H1 (cell line): ENCODE results near the gene LRRC3B. TPM values are rescaled to one million over a fixed set of nuclear protein-coding genes. Genes with fewer than 3 reads are reported as not detected.
A peak's percentile ranks its signal among the peaks of the same experiment; 100 is the strongest.

Source experiments
- CTCF ChIA-PET: fragments of 300-600 bp; sonication (Branson Sonifier 250); formaldehyde crosslinking; loops from one replicate; lab custom pipeline; 2021; ENCODE audit not compliant: partially characterized antibody; lab: Charles Lee
- POLR2A ChIA-PET: fragments of 300-600 bp; sonication (Branson Sonifier 250); formaldehyde crosslinking; loops from one replicate; lab custom pipeline; 2021; ENCODE audit warnings: inconsistent platforms; ENCODE audit not compliant: partially characterized antibody; lab: Charles Lee
- DNase-seq, 2 experiments: peaks; one replicate each; pipeline versions ENCODE4 v3.0.0 to v3.0.0-alpha.2; 2010 to 2022; ENCODE audit warnings: low spot score in 2 of 2, low read depth in 1 of 2, mixed read lengths in 1 of 2
- FAIRE-seq: peaks from 2 replicates; lab custom pipeline; 2011; peaks lifted over from hg19 to GRCh38; lab: Jason Lieb, UNC
- H2AFZ ChIP-seq: 2 replicates; pipeline ENCODE4 v1.8.1; 2012; ENCODE audit warnings: low read length, inconsistent platforms
- H2AK5ac ChIP-seq: 2 replicates; pipeline ENCODE4 v1.6.1; 2013; ENCODE audit warnings: low read depth, low read length
- H2BK120ac ChIP-seq: replicated peaks from 2 replicates; pipeline ENCODE3; 2013; ENCODE audit warnings: low read depth, low read length, inconsistent platforms
- H2BK12ac ChIP-seq: 2 replicates; pipeline ENCODE4 v1.6.1; 2013; ENCODE audit warnings: low read depth, low read length
- H2BK15ac ChIP-seq: 2 replicates; pipeline ENCODE4 v1.6.1; 2013; ENCODE audit warnings: low read length
- H2BK20ac ChIP-seq: 2 replicates; pipeline ENCODE4 v1.6.1; 2013; ENCODE audit warnings: low read length
- H2BK5ac ChIP-seq: 2 replicates; pipeline ENCODE4 v1.6.1; 2013; ENCODE audit warnings: low read depth, low read length
- H3K14ac ChIP-seq: 2 replicates; pipeline ENCODE4 v1.6.1; 2013; ENCODE audit warnings: inconsistent platforms; ENCODE audit not compliant: insufficient read length
- H3K18ac ChIP-seq: 2 replicates; pipeline ENCODE4 v1.6.1; 2013; ENCODE audit warnings: low read length; ENCODE audit errors: extremely low read depth
- H3K23ac ChIP-seq: 2 replicates; pipeline ENCODE4 v1.6.1; 2013; ENCODE audit warnings: inconsistent platforms; ENCODE audit not compliant: insufficient read length
- H3K23me2 ChIP-seq: 2 replicates; pipeline ENCODE4 v1.6.1; 2013; ENCODE audit warnings: low read depth, low read length
- H3K27ac ChIP-seq: 2 replicates; pipeline ENCODE4 v1.6.1; 2011; ENCODE audit warnings: low read depth, low read length, inconsistent platforms
- H3K27me3 ChIP-seq, 4 experiments: replicated peaks in 1 of 4; 1 replicate in 1 of 4; 2 replicates in 3 of 4; pipeline versions ENCODE4 v1.6.1 to v1.8.1; 2011 to 2013; ENCODE audit warnings: low read length in 3 of 4, mild to moderate bottlenecking in 3 of 4, inconsistent platforms in 2 of 4, mixed read lengths in 2 of 4, moderate library complexity in 1 of 4; ENCODE audit not compliant: control insufficient read depth in 3 of 4, insufficient read depth in 3 of 4; ENCODE audit errors: extremely low read depth in 1 of 4
- H3K36me3 ChIP-seq, 4 experiments: 2 replicates each; pipeline versions ENCODE4 v1.6.1 to v1.8.1; 2011 to 2013; ENCODE audit warnings: mild to moderate bottlenecking in 4 of 4, low read length in 3 of 4, moderate library complexity in 2 of 4, control low read depth in 1 of 4, inconsistent platforms in 1 of 4; ENCODE audit not compliant: insufficient read depth in 4 of 4, control insufficient read depth in 2 of 4
- H3K4ac ChIP-seq: replicated peaks from 2 replicates; pipeline ENCODE3; 2013; ENCODE audit warnings: low read length, low read depth, mixed read lengths, inconsistent platforms; ENCODE audit not compliant: insufficient read length
- H3K4me1 ChIP-seq, 4 experiments: replicated peaks in 1 of 4; 1 replicate in 1 of 4; 2 replicates in 3 of 4; pipeline versions ENCODE4 v1.6.1 to v1.8.1; 2011 to 2013; ENCODE audit warnings: low read length in 3 of 4, inconsistent platforms in 2 of 4, mixed read lengths in 1 of 4; ENCODE audit not compliant: insufficient read depth in 4 of 4, control insufficient read depth in 3 of 4
- H3K4me2 ChIP-seq, 2 experiments: 2 replicates each; pipeline versions ENCODE4 v1.6.1 to v1.8.1; 2011 to 2013; ENCODE audit warnings: low read depth in 2 of 2, low read length in 2 of 2, control low read depth in 1 of 2, inconsistent platforms in 1 of 2, mild to moderate bottlenecking in 1 of 2; ENCODE audit not compliant: insufficient read depth in 1 of 2
- H3K4me3 ChIP-seq, 4 experiments: fragments of 200-600, 300-600 bp in 1 of 4; sonication (generic), shearing (Covaris generic), sonication (Bioruptor Twin) in 1 of 4; 2 replicates each; pipeline versions ENCODE4 v1.5.1 to v1.8.1; 2011 to 2016; ENCODE audit warnings: low read length in 4 of 4, low read depth in 3 of 4, control low read depth in 2 of 4, inconsistent platforms in 2 of 4, mild to moderate bottlenecking in 2 of 4, mixed read lengths in 1 of 4, moderate library complexity in 1 of 4; ENCODE audit not compliant: insufficient read depth in 2 of 4; ENCODE audit errors: extremely low read depth in 1 of 4
- H3K56ac ChIP-seq: replicated peaks from 2 replicates; pipeline ENCODE3; 2013; ENCODE audit warnings: low read depth, mild to moderate bottlenecking, mixed read lengths, low read length, inconsistent platforms; ENCODE audit not compliant: insufficient read length
- H3K79me1 ChIP-seq: 2 replicates; pipeline ENCODE4 v1.6.1; 2013; ENCODE audit warnings: low read depth, low read length, control low read depth
- H3K79me2 ChIP-seq, 2 experiments: 2 replicates each; pipeline versions ENCODE4 v1.6.1 to v1.8.1; 2012 to 2013; ENCODE audit warnings: low read length in 2 of 2, mild to moderate bottlenecking in 2 of 2, inconsistent platforms in 1 of 2; ENCODE audit not compliant: insufficient read depth in 2 of 2, control insufficient read depth in 1 of 2
- H3K9ac ChIP-seq, 4 experiments: replicated peaks in 1 of 4; 1 replicate in 1 of 4; 2 replicates in 3 of 4; pipeline versions ENCODE4 v1.6.1 to v1.8.1; 2011 to 2013; ENCODE audit warnings: low read depth in 3 of 4, low read length in 3 of 4, control low read depth in 2 of 4, mild to moderate bottlenecking in 2 of 4, moderate library complexity in 2 of 4, inconsistent platforms in 1 of 4; ENCODE audit errors: extremely low read depth in 1 of 4
- H3K9me3 ChIP-seq, 2 experiments: 2 replicates each; pipeline versions ENCODE4 v1.6.1 to v1.8.1; 2012 to 2013; ENCODE audit warnings: mild to moderate bottlenecking in 2 of 2, moderate library complexity in 2 of 2, control low read depth in 1 of 2, inconsistent platforms in 1 of 2, low read depth in 1 of 2, low read length in 1 of 2, mixed read lengths in 1 of 2; ENCODE audit not compliant: insufficient read depth in 2 of 2
- H4K20me1 ChIP-seq, 2 experiments: replicated peaks in 1 of 2; 2 replicates each; pipeline versions ENCODE3 to v1.8.1; 2011 to 2013; ENCODE audit warnings: inconsistent platforms in 2 of 2, low read length in 2 of 2, mild to moderate bottlenecking in 1 of 2; ENCODE audit not compliant: insufficient read depth in 2 of 2, control insufficient read depth in 1 of 2
- H4K5ac ChIP-seq: 2 replicates; pipeline ENCODE4 v1.6.1; 2013; ENCODE audit warnings: low read length, low read depth, mixed read lengths, inconsistent platforms; ENCODE audit not compliant: insufficient read length
- H4K8ac ChIP-seq: 2 replicates; pipeline ENCODE4 v1.8.0; 2013; ENCODE audit warnings: mild to moderate bottlenecking, moderate library complexity, low read length, inconsistent platforms; ENCODE audit not compliant: insufficient read depth; ENCODE audit errors: extremely low read depth
- H4K91ac ChIP-seq: replicated peaks from 2 replicates; pipeline ENCODE3; 2013; ENCODE audit warnings: low read length, mixed read lengths, inconsistent platforms; ENCODE audit not compliant: insufficient read length
- ASH2L ChIP-seq: fragments of 200-600, 300-600 bp; sonication (generic); IDR thresholded peaks from one replicate; pipeline ENCODE4 v1.7.1; 2017; ENCODE audit warnings: low read length
- CBX8 ChIP-seq: fragments of 300-800, 300-1000 bp; sonication (generic); IDR thresholded peaks from 2 replicates; pipeline ENCODE4 v1.7.1; 2016; ENCODE audit warnings: low read depth, low read length, borderline replicate concordance
- CTBP2 ChIP-seq: IDR thresholded peaks from 2 replicates; pipeline ENCODE4 v1.7.0; 2011; ENCODE audit warnings: borderline replicate concordance, mild to moderate bottlenecking, moderate library complexity, mixed read lengths, low read length; ENCODE audit not compliant: insufficient read depth, insufficient read length
- EGR1 ChIP-seq: IDR thresholded peaks from 2 replicates; pipeline ENCODE4 v1.6.1; 2011; ENCODE audit warnings: low read depth, low read length, borderline replicate concordance
- JUN ChIP-seq: IDR thresholded peaks from 2 replicates; pipeline ENCODE4 v1.6.1; 2011; ENCODE audit warnings: low read depth, mild to moderate bottlenecking, improper control_type of control experiment, low read length
- KDM5A ChIP-seq: fragments of 200-600 bp; IDR thresholded peaks from 2 replicates; pipeline ENCODE4 v1.7.1; 2012; ENCODE audit warnings: mild to moderate bottlenecking, low read length, inconsistent platforms, mixed read lengths
- MAFK ChIP-seq: IDR thresholded peaks from 2 replicates; pipeline ENCODE4 v1.6.1; 2012; ENCODE audit warnings: low read depth, mild to moderate bottlenecking, improper control_type of control experiment, low read length
- NRF1 ChIP-seq: IDR thresholded peaks from 2 replicates; pipeline ENCODE4 v1.6.1; 2011; ENCODE audit warnings: mild to moderate bottlenecking, low read depth, low read length, improper control_type of control experiment
- POU5F1 ChIP-seq: IDR thresholded peaks from 2 replicates; pipeline ENCODE4 v1.6.1; 2011; ENCODE audit warnings: low read depth, mild to moderate bottlenecking, low read length, moderate library complexity
- RNF2 ChIP-seq: fragments of 200-900, 300-1000 bp; sonication (generic); IDR thresholded peaks from 2 replicates; pipeline ENCODE4 v1.7.1; 2016; ENCODE audit warnings: borderline replicate concordance, low read depth, mild to moderate bottlenecking, antibody characterized with exemption, low read length; ENCODE audit not compliant: poor library complexity, severe bottlenecking; ENCODE audit errors: missing control alignments
- SUZ12 ChIP-seq: fragments of 200-600 bp; sonication (generic); IDR thresholded peaks from 2 replicates; pipeline ENCODE4 v1.6.1; 2012; ENCODE audit warnings: mild to moderate bottlenecking, inconsistent platforms, low read length, moderate library complexity, mixed read lengths
- TCF12 ChIP-seq: IDR thresholded peaks from 2 replicates; pipeline ENCODE4 v1.6.1; 2011; ENCODE audit warnings: low read depth, mild to moderate bottlenecking, low read length
- ZNF274 ChIP-seq: IDR thresholded peaks from 2 replicates; pipeline ENCODE4 v1.7.0; 2012; ENCODE audit warnings: low read length, borderline replicate concordance; ENCODE audit errors: extremely low read depth
- WGBS, 2 experiments: shearing (Covaris generic) in 1 of 2; methylation state at CpG; one replicate each; pipeline versions ENCODE4 v1.1.6 to v1.1.7; 2013 to 2015; ENCODE audit warnings: low lambda C conversion rate in 2 of 2, mixed read lengths in 2 of 2, inconsistent platforms in 1 of 2, low coverage in 1 of 2, missing lambda C conversion rate in 1 of 2; ENCODE audit not compliant: insufficient replicate concordance in 2 of 2, insufficient coverage in 1 of 2, insufficient read length in 1 of 2; ENCODE audit errors: extremely low coverage in 1 of 2, missing lambda C conversion rate in 1 of 2; 5-methylcytosine and 5-hydroxymethylcytosine counted together
- polyA plus RNA-seq, 7 experiments: library from polyadenylated mRNA; depleted of rRNA in 3 of 7; stranded (reverse) in 5 of 7; unstranded in 2 of 7; fragments of >200 nt in 5 of 7; fragments of 200-250 nt in 2 of 7; gene quantifications; 1 replicate in 5 of 7; 2 replicates in 1 of 7; 4 replicates in 1 of 7; pipeline versions ENCODE4 v1.2.1 to v1.2.3, GENCODE V29; 2011 to 2013; ENCODE audit warnings: missing spikeins in 2 of 7, mixed read lengths in 2 of 7
- total RNA-seq: library from RNA; stranded (reverse); fragmentation: NEBNext Ultra II Directional; extraction: Animal tissue kit (Norgen Biotek cat#: 25700); gene quantifications from 2 replicates; pipeline ENCODE4 v1.2.1, GENCODE V29; 2021
- TF ChIP-seq, protein P1 (sequence below): IDR thresholded peaks from 2 replicates; pipeline ENCODE4 v1.6.1; 2011; ENCODE audit warnings: low read depth, mild to moderate bottlenecking, low read length; ENCODE audit not compliant: insufficient read depth

LRRC3B gene
- total and polyA plus RNA-seq, 2 of the 8 experiments (the other 6 are each of a cell fraction or from before 2014, with no cell fraction given) = 1.6 to 3.1 TPM

GRCh38 chr3:26625187-26625586 lies 2.6 kb downstream of the LRRC3B start:
- Histone ChIP-seq H3K56ac (no peak overlapping the region), H3K27me3 (peaks cover 39 to 89% (median 66%) of the 10 kb centered on the region in 4 experiments), H3K4ac (no peak overlapping the region), H3K79me1 (no peaks in the 10 kb centered on the region), H3K9me3 (no peaks in the 10 kb centered on the region), H3K36me3 (no peaks in the 10 kb centered on the region), H3K4me3 (peak overlapping the region; percentile 63 to 68 (median 66); a peak in 7 of 8 replicates), H3K4me2 (peak overlapping the region; percentile 94 to 100), H3K79me2 (no peaks in the 10 kb centered on the region), H3K23me2 (peaks cover 33% of the 10 kb centered on the region), H3K9ac (no peak overlapping the region), H2BK5ac (no peak overlapping the region), H3K4me1 (peaks cover 0 to 24% (median 9%) of the 10 kb centered on the region in 4 experiments; a peak in 6 of 7 replicates), H3K18ac (0 out of 2 replicates have a peak overlapping the region, but pooled peaks have one; percentile 52), H3K23ac (no peak overlapping the region), H2AK5ac (no peak overlapping the region), H3K14ac (no peak overlapping the region), H4K5ac (no peak overlapping the region), H2BK15ac (no peak overlapping the region), H4K20me1 (no peaks in the 10 kb centered on the region), H2BK120ac (no peak overlapping the region), H2BK20ac (no peak overlapping the region), H2BK12ac (no peak overlapping the region), H2AFZ (no peak overlapping the region), H4K8ac (no peak overlapping the region), H4K91ac (no peak overlapping the region), H3K27ac (no peak overlapping the region)
- ChIA-PET POLR2A (no interaction called here), CTCF (no interaction called here)
- 25% methylated on average over 13 of the region's 13 CpGs; no CpG with 5 or more reads in 1 of the 2 experiments for WGBS, 2 experiments
- FAIRE-seq (no peak), DNase-seq (peak in 1 of 2 experiments; percentile 55)
- TF ChIP-seq ASH2L (no peak), KDM5A (no peak), RNF2 (no peak), CBX8 (no peak), ZNF274 (no peak), NRF1 (no peak), CTBP2 (no peak), SUZ12 (no peak), JUN (no peak), MAFK (no peak), POU5F1 (no peak), EGR1 (no peak), TCF12 (no peak)
- TF ChIP-seq, protein P1, sequence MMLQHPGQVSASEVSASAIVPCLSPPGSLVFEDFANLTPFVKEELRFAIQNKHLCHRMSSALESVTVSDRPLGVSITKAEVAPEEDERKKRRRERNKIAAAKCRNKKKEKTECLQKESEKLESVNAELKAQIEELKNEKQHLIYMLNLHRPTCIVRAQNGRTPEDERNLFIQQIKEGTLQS = no peak
